ENCODE results near the gene PTEN. TPM values are rescaled to one million over a fixed set of nuclear protein-coding genes. Genes with fewer than 3 reads are reported as not detected.
"Not testable (repeated sequence)": the region's sequence is repeated elsewhere in the genome, so short reads cannot be mapped to it uniquely, and the experiment has no call there.

Gene PTEN
- total RNA-seq, 6 experiments from 2014 or later = 49.3 to 72.7 (median 63.5) TPM

GRCh38 chr10:87842776-87843497 lies 20.5 kb upstream of the PTEN start:
- H3K27me3 Mint-ChIP-seq (ENCODE audit: insufficient read depth) = no peaks in the 10 kb centered on the region
- 0 out of 2 replicates have a peak overlapping the region, but pooled peaks have one; percentile 22 for H3K4me3 Mint-ChIP-seq
- no peaks in the 10 kb centered on the region for H3K36me3 Mint-ChIP-seq (ENCODE audit: low read depth)
- peaks cover 48% of the 10 kb centered on the region for H3K4me1 Mint-ChIP-seq (ENCODE audit: low read depth)
- 0 out of 2 replicates have a peak, but pooled peaks have one; percentile 9 for TF ChIP-seq CTCF (IDR thresholded peaks at IDR 0.05)
- peak overlapping the region; percentile 73 for H3K27ac Mint-ChIP-seq
- peak; percentile 74 for DNase-seq
- no peaks in the 10 kb centered on the region for H3K9me3 Mint-ChIP-seq

GRCh38 chr10:87843714-87844113 lies 19.7 kb upstream of the PTEN start:
- no peaks in the 10 kb centered on the region for H3K36me3 Mint-ChIP-seq (ENCODE audit: low read depth)
- H3K9me3 Mint-ChIP-seq = no peaks in the 10 kb centered on the region
- no peak overlapping the region for H3K4me3 Mint-ChIP-seq
- H3K27ac Mint-ChIP-seq = no peak overlapping the region
- no peak for TF ChIP-seq CTCF (IDR thresholded peaks at IDR 0.05)
- H3K4me1 Mint-ChIP-seq (ENCODE audit: low read depth) = peaks cover 48% of the 10 kb centered on the region
- no peaks in the 10 kb centered on the region for H3K27me3 Mint-ChIP-seq (ENCODE audit: insufficient read depth)
- no peak for DNase-seq

GRCh38 chr10:87844837-87845623 lies 18.4 kb upstream of the PTEN start:
- peak; percentile 57 for DNase-seq
- Mint-ChIP-seq H3K4me3 (no peak overlapping the region), H3K27me3 (ENCODE audit: insufficient read depth) (no peaks in the 10 kb centered on the region), H3K9me3 (no peaks in the 10 kb centered on the region), H3K36me3 (ENCODE audit: low read depth) (no peaks in the 10 kb centered on the region), H3K27ac (no peak overlapping the region), H3K4me1 (ENCODE audit: low read depth) (peaks cover 48% of the 10 kb centered on the region)
- TF ChIP-seq CTCF (IDR thresholded peaks at IDR 0.05) = no peak

- peaks cover 48% of the 10 kb centered on the region for H3K4me1 Mint-ChIP-seq (ENCODE audit: low read depth)
- no peak for DNase-seq
- H3K27me3 Mint-ChIP-seq (ENCODE audit: insufficient read depth) = no peaks in the 10 kb centered on the region
- no peaks in the 10 kb centered on the region for H3K36me3 Mint-ChIP-seq (ENCODE audit: low read depth)
- no peak overlapping the region for H3K4me3 Mint-ChIP-seq
- no peaks in the 10 kb centered on the region for H3K9me3 Mint-ChIP-seq
- no peak overlapping the region for H3K27ac Mint-ChIP-seq
- TF ChIP-seq CTCF (IDR thresholded peaks at IDR 0.05) = no peak
Observed at GRCh38 chr10:87845624-87845998, 17.8 kb upstream of the PTEN start.

- Mint-ChIP-seq H3K9me3 (no peaks in the 10 kb centered on the region), H3K4me1 (ENCODE audit: low read depth) (peaks cover 50% of the 10 kb centered on the region), H3K27me3 (ENCODE audit: insufficient read depth) (peaks cover 2% of the 10 kb centered on the region; the same call in 1 of the 2 replicates), H3K36me3 (ENCODE audit: low read depth) (no peaks in the 10 kb centered on the region), H3K27ac (peak overlapping the region; percentile 38; the same call in 1 of the 2 replicates), H3K4me3 (no peak overlapping the region)
- TF ChIP-seq CTCF (IDR thresholded peaks at IDR 0.05) = no peak
- DNase-seq = peak; percentile 55
Observed at GRCh38 chr10:87846023-87846422, 17.4 kb upstream of the PTEN start.

GRCh38 chr10:87846711-87847110 lies 16.7 kb upstream of the PTEN start:
- not testable (repeated sequence) for H3K27me3 Mint-ChIP-seq (ENCODE audit: insufficient read depth); H3K36me3 Mint-ChIP-seq (ENCODE audit: low read depth); H3K27ac Mint-ChIP-seq; DNase-seq; H3K4me3 Mint-ChIP-seq; H3K9me3 Mint-ChIP-seq
- H3K4me1 Mint-ChIP-seq (ENCODE audit: low read depth) = peaks cover 52% of the 10 kb centered on the region

Data from HFFc6 (cell line).